GM12872 (cell line): ENCODE results near the gene PRIMA1.

ENCODE experiments used
- TF ChIP-seq, protein P1 (sequence below): IDR thresholded peaks from 3 replicates; pipeline ENCODE4 v1.5.1; 2011; ENCODE audit warnings: low read depth, mild to moderate bottlenecking, low read length, moderate library complexity; ENCODE audit not compliant: insufficient read depth

PRIMA1 gene

DNA sequence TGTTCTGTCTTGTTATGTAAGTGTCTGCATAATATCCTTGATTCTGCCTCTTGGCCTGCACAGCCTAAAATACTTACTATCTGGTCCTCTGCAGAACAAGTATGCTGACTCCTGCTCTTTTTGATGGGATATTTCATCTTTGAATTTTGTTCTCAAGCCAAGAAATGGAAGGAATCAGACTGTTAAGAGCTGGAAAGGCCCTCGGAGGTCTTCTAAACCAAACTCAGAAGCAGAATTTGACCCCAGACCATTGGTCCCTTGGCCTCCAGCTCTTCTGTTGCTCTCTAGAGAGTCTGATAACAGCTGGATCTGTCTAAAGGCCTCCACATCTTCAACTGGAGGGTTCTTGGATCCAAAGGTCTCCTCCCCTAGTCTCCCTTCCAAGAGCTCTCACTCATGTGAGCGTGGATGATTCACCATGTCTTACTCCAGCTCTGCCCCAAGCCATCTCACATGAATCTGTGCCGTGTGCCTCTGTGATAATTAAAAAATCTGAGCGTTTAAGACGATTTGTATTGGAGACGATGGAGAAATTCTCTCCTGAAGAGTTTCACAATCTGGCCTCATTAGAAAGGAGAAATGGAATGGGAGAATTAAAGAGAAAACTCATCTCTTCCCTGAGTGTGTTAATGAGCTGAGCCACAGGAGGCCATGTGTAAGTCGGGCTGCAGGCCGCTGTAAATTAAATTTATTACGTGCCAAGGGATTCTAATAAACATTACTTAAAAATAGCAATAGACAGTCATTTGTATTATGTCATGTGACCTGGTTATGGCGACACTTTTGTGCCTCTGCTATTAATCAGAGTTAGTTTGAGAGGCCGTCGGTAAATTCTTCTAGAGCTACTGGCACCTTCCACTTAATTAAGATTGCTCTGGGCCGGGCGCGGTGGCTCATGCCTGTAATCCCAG, 15.4 kb upstream of the PRIMA1 start:
- TF ChIP-seq, protein P1, sequence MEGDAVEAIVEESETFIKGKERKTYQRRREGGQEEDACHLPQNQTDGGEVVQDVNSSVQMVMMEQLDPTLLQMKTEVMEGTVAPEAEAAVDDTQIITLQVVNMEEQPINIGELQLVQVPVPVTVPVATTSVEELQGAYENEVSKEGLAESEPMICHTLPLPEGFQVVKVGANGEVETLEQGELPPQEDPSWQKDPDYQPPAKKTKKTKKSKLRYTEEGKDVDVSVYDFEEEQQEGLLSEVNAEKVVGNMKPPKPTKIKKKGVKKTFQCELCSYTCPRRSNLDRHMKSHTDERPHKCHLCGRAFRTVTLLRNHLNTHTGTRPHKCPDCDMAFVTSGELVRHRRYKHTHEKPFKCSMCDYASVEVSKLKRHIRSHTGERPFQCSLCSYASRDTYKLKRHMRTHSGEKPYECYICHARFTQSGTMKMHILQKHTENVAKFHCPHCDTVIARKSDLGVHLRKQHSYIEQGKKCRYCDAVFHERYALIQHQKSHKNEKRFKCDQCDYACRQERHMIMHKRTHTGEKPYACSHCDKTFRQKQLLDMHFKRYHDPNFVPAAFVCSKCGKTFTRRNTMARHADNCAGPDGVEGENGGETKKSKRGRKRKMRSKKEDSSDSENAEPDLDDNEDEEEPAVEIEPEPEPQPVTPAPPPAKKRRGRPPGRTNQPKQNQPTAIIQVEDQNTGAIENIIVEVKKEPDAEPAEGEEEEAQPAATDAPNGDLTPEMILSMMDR: no peak

- TF ChIP-seq, protein P1: no peak
Measured at GRCh38 chr14:93799989-93800921, 12.0 kb upstream of the PRIMA1 start.

DNA sequence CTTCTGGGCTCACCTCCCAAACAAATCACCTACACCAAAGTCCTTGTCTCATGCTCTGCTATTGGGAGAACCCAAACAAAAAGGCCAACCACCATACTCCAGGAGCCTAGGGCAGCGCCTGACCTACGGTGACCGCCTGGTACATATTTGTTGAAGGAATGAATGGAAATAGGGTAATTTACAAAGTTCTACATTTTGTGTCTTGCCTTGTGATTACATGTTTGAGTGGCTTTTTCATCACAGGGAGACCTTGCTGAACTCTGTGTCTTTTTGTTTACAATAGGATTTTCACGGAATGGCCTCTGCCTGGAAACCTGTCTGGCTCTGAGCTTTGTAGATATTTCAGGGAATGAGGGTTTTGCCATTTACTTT, 11.3 kb upstream of the PRIMA1 start:
- TF ChIP-seq, protein P1: no peak

- TF ChIP-seq, protein P1: no peak
Measured at GRCh38 chr14:93797536-93797935, 9.3 kb upstream of the PRIMA1 start.

GRCh38 chr14:93797071-93797470, 8.8 kb upstream of the PRIMA1 start:
- TF ChIP-seq, protein P1: no peak

DNA sequence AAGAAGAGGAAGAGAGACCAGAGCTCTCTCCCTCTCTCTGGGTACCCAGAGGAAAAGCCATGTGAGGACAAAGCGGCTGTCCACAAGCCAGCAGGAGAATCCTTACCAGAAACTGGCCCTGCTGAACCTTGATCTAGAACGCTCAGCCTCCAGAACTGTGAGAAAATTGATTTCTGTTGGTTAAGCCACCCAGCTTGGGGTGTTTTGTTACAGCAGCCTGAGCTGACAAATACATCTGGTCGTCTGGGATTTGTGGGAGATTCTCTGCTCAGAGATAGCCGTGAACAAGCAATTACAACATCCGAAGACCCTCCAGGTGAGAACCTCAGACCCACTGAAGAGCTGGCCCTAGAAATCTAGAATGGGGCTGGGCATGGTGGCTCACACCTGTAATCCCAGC, 6.5 kb upstream of the PRIMA1 start:
- TF ChIP-seq, protein P1: no peak
